ENCODE measurements around the gene LINC00632.

GRCh38 chrX:140713174-140713539, 3.6 kb downstream of the LINC00632 start:
- no peak for TF ChIP-seq CTCF (IDR thresholded peaks at IDR 0.05)
- TF ChIP-seq POLR2A (IDR thresholded peaks at IDR 0.05) = no peak

Data from adrenal gland (tissue), 5 donors.